Measurements from ENCODE around the gene LTBP3.

DNA sequence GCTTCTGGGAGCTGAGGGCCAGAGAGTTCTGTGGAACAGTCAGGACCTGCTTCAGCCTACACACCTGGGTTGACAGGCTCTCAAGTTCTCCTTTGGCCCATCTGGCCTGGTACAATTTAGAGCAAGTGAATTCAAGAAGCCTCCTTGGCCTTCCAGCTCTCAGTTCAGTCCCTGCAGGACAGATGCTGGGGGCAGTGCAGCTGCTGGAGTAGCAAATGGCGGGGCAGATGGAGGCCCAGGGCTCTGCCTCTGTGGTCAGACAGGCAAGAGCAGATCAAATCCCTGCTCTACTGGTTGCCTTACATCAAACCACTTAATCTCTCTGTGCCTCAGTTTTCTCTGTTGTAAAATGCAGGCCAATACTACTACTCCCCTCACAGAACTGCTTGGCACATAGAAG lies 46.1 kb upstream of the LTBP3 start:
- TF ChIP-seq, protein P1, sequence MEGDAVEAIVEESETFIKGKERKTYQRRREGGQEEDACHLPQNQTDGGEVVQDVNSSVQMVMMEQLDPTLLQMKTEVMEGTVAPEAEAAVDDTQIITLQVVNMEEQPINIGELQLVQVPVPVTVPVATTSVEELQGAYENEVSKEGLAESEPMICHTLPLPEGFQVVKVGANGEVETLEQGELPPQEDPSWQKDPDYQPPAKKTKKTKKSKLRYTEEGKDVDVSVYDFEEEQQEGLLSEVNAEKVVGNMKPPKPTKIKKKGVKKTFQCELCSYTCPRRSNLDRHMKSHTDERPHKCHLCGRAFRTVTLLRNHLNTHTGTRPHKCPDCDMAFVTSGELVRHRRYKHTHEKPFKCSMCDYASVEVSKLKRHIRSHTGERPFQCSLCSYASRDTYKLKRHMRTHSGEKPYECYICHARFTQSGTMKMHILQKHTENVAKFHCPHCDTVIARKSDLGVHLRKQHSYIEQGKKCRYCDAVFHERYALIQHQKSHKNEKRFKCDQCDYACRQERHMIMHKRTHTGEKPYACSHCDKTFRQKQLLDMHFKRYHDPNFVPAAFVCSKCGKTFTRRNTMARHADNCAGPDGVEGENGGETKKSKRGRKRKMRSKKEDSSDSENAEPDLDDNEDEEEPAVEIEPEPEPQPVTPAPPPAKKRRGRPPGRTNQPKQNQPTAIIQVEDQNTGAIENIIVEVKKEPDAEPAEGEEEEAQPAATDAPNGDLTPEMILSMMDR (IDR thresholded peaks at IDR 0.05; ENCODE audit: poor library complexity, severe bottlenecking), result no peak
- TF ChIP-seq POLR2AphosphoS5 (IDR thresholded peaks at IDR 0.05), result no peak

Data from neural cell (in vitro differentiated cells).